ENCODE results near the gene SLC9A8.

DNA sequence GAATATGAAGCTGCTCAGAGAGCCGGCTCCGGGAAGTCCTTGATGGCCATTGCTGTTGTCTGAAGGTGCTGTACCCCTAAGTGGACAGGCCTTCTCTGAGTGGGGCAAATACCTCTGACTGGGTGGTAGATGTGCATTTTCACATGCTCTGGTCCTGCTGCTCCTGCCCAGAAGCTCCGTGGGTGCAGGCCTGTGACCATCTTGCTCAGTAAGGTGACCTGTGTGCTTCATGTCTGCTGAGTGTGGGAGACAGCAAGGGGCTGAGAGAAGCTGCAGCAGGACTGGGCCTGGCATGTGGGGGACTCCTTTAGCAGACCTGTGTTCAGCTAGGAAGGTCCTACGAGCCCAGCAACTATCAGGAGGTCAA lies 97.7 kb downstream of the SLC9A8 start:
- TF ChIP-seq, protein P1, sequence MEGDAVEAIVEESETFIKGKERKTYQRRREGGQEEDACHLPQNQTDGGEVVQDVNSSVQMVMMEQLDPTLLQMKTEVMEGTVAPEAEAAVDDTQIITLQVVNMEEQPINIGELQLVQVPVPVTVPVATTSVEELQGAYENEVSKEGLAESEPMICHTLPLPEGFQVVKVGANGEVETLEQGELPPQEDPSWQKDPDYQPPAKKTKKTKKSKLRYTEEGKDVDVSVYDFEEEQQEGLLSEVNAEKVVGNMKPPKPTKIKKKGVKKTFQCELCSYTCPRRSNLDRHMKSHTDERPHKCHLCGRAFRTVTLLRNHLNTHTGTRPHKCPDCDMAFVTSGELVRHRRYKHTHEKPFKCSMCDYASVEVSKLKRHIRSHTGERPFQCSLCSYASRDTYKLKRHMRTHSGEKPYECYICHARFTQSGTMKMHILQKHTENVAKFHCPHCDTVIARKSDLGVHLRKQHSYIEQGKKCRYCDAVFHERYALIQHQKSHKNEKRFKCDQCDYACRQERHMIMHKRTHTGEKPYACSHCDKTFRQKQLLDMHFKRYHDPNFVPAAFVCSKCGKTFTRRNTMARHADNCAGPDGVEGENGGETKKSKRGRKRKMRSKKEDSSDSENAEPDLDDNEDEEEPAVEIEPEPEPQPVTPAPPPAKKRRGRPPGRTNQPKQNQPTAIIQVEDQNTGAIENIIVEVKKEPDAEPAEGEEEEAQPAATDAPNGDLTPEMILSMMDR (IDR thresholded peaks at IDR 0.05; ENCODE audit: insufficient read depth, low read length, poor library complexity, severe bottlenecking), result no peak
- TF ChIP-seq EZH2phosphoT487 (conservative IDR thresholded peaks at IDR 0.05; ENCODE audit: low read length), result no peak
